SK-N-DZ (cell line): Measurements from ENCODE around the gene USB1.

Experiments used
- DNase-seq: peaks from one replicate; pipeline ENCODE4 v3.0.0-alpha.2; 2015; ENCODE audit warnings: low spot score

USB1 gene

GRCh38 chr16:58016840-58017446, 15.7 kb downstream of the USB1 start:
- no peak for DNase-seq

GRCh38 chr16:58018803-58019202, 17.6 kb downstream of the USB1 start:
- no peak for DNase-seq

GRCh38 chr16:58019866-58020538, 18.8 kb downstream of the USB1 start:
- no peak for DNase-seq

GRCh38 chr16:58020628-58021521, 19.7 kb downstream of the USB1 start:
- DNase-seq, result peak; percentile 65

GRCh38 chr16:58021661-58022551, 20.7 kb downstream of the USB1 start:
- DNase-seq, result no peak

- DNase-seq, result no peak
These were observed 21.6 kb downstream of the USB1 start for GRCh38 chr16:58022601-58023371.

- no peak for DNase-seq
These were observed 23.5 kb downstream of the USB1 start for GRCh38 chr16:58024486-58025350.

- peak; percentile 81 for DNase-seq
These were observed 24.3 kb downstream of the USB1 start, which contains the start of gene MMP15 for GRCh38 chr16:58025351-58026138. Gene MMP15, plus strand, starts transcription at chr16:58025754. Its CDS starts 597 bp downstream, at chr16:58026351.

GRCh38 chr16:58026139-58026704, 25.0 kb downstream of the USB1 start:
- DNase-seq, result no peak

- DNase-seq, result peak; percentile 53
These were observed 25.5 kb downstream of the USB1 start for GRCh38 chr16:58026705-58027160.

- no peak for DNase-seq
These were observed 26.1 kb downstream of the USB1 start for GRCh38 chr16:58027161-58027915.

- no peak for DNase-seq
These were observed 26.8 kb downstream of the USB1 start for GRCh38 chr16:58027916-58028455.

GRCh38 chr16:58028541-58029070, 27.4 kb downstream of the USB1 start:
- DNase-seq, result no peak

- no peak for DNase-seq
These were observed 28.2 kb downstream of the USB1 start for GRCh38 chr16:58029410-58029809.

- DNase-seq, result no peak
These were observed 29.1 kb downstream of the USB1 start for GRCh38 chr16:58030136-58030840.
